ENCODE data around the gene TIMM29.

GRCh38 chr19:10894911-10895213, 33.7 kb upstream of the TIMM29 start:
- TF ChIP-seq CTCF (IDR thresholded peaks at IDR 0.05) (no peak), POLR2A (IDR thresholded peaks at IDR 0.05) (no peak)

Measured in lower leg skin (tissue), 3 donors.